HG03460 (cell line): ENCODE measurements around the gene MEGF6.

Experiments
- ATAC-seq: cut with Tn5 transposase; IDR thresholded peaks from one replicate; pipeline ENCODE4 v1.9.1; 2021; ENCODE audit not compliant: unreplicated experiment

Gene MEGF6

GRCh38 chr1:3491291-3492246 is 119.7 kb downstream of the MEGF6 start:
- peak; percentile 62 for ATAC-seq

- no peak for ATAC-seq
Observed at GRCh38 chr1:3490046-3490745, 121.1 kb downstream of the MEGF6 start.

DNA sequence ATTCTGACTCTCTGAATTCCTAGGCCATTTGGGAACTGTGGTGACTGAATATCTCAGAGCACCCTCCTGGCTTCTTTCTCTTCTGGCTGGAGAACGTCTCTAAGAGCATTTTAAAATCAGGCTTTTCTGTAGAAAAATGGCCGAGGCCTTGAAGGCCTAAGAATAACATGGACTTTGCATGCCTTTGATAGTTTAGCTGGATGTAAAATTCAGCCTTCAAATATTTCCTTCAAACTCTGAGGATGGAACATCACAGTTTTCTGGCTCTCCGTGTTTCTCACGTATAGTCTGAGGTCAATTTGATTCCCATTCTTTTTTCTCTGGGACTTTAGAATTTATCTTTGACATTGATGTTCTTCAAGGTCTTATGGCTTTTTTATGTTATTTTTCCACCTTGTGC is 122.9 kb downstream of the MEGF6 start:
- ATAC-seq, result no peak

GRCh38 chr1:3485016-3485415 is 126.3 kb downstream of the MEGF6 start:
- no peak for ATAC-seq

DNA sequence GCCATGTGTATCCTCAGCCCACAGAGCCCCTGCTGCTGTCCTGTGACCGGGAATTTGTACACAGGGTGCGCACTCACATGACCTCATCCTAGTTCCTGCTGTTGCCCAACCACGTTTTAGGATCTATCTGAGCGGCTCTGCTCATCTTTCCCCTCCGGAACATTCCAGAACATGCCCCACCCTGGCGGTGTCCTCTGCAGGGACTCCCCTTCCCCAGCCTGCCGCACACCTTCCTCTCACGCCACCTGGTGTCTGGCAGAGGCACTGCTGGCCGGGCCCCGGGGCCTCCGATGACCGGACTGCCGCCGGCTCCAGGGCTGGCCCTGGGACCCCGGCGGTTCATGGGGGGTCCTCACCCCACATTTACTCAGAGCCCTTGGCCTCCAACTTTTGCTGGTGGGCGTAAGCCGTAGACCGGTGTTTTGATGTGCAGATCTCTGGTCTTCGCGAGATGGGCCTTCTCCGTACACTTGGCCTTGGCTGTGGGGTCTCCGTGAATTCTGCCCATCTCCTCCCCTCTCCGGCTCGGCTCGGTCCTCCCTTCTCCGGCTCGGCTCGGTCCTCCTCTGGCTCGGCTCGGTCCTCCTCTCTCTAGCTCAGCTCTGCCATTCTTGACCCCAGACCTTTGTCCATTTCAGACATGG is 127.4 kb downstream of the MEGF6 start:
- ATAC-seq, result no peak

DNA sequence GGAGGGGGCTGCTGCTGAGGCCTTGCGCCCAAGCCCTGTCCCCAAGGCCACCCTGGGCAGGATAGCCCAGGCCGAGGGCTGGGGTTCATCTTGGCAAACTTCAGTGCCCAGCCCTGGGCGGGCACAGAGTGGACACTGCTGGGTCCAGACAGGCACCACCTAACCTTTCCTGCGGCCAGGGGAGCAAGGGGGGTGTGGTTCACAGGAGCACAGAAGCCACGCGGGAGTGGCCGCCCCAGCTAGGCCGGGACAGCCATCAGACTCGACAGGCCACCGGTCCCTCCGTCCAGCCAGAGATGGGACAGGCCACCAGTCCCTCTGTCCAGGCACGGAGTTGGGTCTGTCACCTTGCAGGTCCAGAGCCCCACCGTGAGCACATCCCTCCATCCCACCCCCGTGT is 127.9 kb downstream of the MEGF6 start:
- no peak for ATAC-seq

DNA sequence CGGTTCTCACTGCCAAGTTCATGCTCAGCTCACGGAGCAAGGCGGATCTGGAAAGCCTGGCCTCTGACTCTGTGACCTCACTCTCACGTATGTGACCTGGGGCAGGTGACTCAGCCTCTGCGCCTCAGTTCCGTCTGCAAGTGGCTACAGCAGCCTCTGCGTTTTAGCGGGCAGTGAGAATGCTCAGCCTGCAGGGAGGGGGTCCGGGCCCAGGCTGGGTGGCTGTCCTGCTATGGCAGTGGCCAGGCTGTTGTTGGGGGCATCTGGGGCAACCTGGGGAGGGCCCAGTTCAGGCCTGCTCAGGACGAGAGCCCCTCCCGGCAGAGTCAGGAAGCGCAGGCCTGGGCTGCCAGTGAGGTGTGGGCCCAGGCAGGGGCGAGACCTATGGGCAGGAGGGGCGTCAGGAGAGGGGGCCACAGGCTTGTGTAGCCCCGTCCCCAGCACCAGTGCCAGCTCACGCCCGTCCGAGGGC is 128.9 kb downstream of the MEGF6 start:
- no peak for ATAC-seq

- ATAC-seq, result no peak
Observed at GRCh38 chr1:3481836-3482375, 129.4 kb downstream of the MEGF6 start.

DNA sequence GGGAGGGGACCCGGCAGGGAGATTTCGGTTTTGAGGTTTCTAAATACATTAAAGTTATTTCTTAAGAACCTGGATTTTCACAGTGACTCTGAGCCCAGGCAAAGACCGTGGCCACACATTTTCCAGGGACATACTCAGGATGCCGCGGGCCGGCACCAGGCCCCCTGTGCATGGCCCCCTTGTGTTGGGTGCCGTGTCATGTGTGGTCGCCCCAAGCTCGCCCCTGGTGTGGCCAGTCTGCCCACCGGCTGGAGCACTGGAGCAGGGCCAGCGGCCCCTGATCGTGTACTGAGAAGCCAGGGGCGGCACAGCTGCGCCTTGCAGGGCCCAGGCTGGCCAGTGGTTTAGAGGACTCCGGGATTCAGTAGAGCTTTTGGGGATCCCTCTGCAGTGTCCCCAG is 130.3 kb downstream of the MEGF6 start:
- no peak for ATAC-seq

GRCh38 chr1:3480369-3480719 is 131.0 kb downstream of the MEGF6 start:
- no peak for ATAC-seq

DNA sequence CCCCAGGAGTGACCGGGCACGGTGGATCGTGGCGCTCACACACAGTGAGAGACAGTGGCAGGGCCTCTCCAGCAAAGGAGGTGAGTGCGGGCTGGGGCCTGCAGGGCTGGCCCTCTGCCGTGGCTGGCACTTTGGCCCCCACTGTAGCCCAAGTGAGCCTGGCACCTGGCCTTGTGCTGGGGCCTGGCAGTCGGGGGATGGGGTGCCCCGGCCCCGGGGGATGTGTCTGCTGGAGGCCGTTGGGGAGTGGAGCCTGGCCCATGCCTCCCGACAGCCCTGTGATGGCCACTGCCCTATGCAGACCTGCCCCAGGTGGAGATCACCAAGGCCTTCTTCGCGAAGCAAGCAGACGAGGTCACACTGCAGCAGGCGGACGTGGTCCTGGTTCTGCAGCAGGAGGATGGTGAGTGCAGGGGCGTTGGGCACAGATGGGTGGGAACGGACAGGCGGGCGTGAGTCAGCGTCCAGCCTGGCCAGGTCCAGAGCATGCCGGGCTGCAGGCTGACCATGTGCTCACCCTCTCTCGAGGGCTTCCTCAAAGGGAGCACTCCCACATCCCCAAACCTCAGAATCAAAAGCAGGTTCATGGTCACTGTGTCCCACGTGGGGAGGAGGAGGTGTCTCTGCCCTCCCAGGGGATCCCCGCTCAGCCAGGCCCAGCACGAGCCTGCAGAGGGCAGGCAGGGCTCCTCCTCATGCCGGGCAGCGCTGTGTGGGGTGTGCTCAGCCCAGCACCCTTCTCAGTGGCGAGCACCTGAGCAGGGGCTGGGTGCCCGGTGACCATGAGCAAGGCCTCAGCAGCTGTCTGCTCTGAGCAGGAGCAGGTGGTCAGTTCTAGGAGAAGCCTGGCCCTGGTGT is 131.6 kb downstream of the MEGF6 start:
- ATAC-seq, result no peak

- no peak for ATAC-seq
Observed at GRCh38 chr1:3478187-3478586, 133.1 kb downstream of the MEGF6 start.

DNA sequence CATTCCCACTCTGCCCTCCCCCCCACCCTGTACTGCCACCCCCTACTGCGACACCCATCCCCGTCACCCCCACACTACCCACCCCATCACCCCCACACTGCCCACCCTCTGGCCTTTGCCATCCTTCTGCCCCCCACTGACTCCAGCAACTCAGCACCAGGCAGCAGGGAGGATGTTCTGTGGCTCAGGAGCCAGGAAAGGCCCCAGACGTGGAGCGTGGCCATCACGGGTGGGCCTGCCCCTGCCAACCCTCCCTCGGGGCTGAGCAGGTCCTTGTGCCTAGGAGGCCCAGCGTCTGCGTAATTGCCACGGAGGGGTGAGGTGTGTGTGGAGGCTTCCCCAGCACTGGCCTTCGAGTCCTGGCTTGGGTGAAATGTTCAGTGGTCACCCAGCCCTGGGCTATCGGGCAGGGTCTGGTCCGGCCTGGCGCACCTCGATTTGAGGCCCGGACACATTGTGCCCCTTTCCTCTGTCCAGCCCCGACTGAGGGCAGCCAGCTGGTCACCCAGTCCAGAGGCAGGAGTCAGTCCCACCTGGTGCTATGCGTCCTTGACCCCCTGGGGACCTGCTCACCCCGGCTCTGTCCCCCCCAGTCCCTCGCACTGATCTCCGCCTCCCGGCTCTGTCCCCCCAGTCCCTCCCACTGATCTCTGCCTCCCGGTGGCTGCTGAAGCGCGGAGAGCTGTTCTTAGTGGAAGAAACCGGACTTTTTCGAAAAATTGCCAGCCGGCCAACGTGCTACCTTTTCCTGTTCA is 133.9 kb downstream of the MEGF6 start:
- ATAC-seq, result no peak

DNA sequence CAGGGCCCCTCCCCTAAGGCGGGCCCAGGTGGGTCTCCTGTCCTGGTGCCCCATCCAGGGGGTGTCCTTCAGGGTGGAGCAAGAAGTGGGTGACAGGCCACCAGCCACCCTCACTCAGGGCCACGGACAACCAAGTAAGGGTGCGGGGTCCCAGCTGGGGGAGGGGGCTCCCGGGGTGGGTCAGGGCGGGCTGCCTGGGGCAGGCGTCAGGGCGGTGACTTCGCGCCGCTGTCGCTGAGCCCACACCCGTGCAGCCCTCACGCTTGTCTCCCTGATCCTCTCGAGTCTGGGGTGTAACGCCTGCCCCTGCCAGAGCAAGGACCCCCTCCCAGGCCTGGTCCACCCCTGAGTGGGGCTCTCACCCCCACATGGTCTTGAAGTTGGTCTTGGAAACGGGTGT is 134.6 kb downstream of the MEGF6 start:
- ATAC-seq, result no peak

DNA sequence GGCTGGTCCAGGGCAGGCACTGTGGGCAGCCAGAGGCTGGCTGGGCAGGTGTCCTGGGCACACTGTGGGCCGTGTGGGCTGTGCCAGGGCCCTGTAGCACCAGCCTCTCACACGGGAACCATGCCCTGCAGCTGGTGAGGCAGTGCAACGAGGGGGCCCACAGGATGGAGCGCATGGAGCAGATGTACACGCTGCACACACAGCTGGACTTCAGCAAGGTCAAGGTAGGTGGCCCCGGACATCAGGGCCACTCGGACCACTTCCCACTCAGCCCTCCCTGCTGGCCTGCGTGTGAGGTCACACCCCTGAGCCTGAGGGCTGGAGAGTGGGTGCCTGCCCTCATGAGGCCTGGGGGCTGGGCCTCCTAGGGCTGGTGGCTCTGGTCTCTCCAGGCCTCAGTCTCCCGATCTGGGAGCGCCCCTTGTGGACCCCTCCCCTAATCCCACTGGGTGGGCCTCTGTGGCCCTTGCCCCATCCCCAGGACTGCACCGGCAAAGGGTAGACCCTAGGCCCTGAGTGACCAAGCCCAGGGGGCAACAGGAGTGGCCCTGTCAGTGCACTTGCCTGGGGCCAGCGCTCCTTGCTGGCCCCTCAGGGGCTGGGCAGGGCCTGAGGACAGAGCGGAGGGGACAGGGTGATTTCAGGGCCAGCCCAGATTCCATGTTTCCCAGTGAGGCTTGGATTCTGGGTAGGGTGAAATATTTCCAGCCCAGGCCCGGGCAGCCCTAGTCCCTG is 135.3 kb downstream of the MEGF6 start:
- ATAC-seq, result no peak

- ATAC-seq, result no peak
Observed at GRCh38 chr1:3474421-3474820, 136.9 kb downstream of the MEGF6 start.

GRCh38 chr1:3474016-3474415 is 137.3 kb downstream of the MEGF6 start:
- ATAC-seq, result no peak

DNA sequence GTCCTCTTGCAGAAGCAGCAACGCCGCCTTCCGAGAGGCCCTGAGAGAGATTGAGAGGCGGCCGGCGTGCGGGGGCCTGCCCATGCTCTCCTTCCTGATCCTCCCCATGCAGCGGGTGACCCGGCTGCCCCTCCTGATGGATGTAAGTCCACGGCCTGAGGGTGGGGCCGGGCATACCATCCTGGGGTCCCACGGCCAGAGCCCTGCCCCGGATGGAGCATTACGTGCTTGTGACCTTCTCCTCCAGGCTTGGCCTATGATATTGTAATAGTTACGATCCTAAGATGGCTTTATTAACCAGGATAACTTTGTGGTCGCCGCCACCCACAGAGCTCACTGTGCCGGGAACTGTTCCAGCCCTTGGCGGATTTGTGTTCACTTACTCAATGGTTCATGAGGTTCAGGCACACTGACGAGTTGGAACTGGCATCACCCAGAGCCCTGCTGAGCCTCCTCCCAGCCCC is 137.9 kb downstream of the MEGF6 start:
- ATAC-seq, result no peak

DNA sequence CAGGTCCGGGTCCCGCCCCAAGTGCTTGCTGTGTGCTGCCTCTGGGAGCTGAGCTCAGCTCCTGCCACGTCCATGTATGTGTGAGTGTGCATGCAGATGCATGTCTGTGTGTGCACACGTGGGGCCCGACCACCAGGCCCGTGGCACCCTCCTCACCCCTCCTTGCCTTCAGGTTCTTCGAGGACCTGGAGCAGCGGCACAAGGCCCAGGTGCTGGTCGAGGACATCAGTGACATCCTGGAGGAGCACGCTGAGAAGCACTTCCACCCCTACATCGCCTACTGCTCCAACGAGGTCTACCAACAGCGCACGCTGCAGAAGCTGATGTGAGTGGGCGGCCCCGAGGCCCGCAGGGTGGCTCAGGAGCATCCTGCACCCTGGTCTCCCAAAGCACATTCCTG is 138.4 kb downstream of the MEGF6 start:
- ATAC-seq, result no peak
